Neural cell (in vitro differentiated cells): ENCODE measurements around the gene A2M. TPM values are rescaled to one million over a fixed set of nuclear protein-coding genes. Genes with fewer than 3 reads are reported as not detected.

ENCODE experiments used
- H2AFZ ChIP-seq: fragments of 200-600, 300-800 bp; sonication (generic), shearing (Covaris generic); 2 replicates; pipeline ENCODE4 v1.6.0; 2014; ENCODE audit warnings: low read depth, mild to moderate bottlenecking, antibody characterized with exemption, low read length, moderate library complexity
- H3F3A ChIP-seq: fragments of 200-600 bp; shearing (Covaris generic); 2 replicates; pipeline ENCODE4 v1.6.1; 2016; ENCODE audit warnings: mild to moderate bottlenecking, moderate library complexity, mixed read lengths, antibody characterized with exemption, low read length; ENCODE audit not compliant: insufficient read depth, poor library complexity, severe bottlenecking
- H3K27ac ChIP-seq: fragments of 200-600, 300-800 bp; sonication (generic), shearing (Covaris generic); 2 replicates; pipeline ENCODE4 v1.5.1; 2014; ENCODE audit warnings: mild to moderate bottlenecking, low read length, moderate library complexity
- H3K27me3 ChIP-seq: fragments of 300-800, 200-600 bp; sonication (generic), shearing (Covaris generic); 2 replicates; pipeline ENCODE4 v1.6.0; 2014; ENCODE audit warnings: mild to moderate bottlenecking, low read depth, low read length, moderate library complexity; ENCODE audit not compliant: insufficient read depth
- H3K36me3 ChIP-seq: fragments of 300-800, 200-600 bp; sonication (generic), shearing (Covaris generic); 2 replicates; pipeline ENCODE4 v1.5.1; 2014; ENCODE audit warnings: mild to moderate bottlenecking, antibody characterized with exemption, low read length, moderate library complexity; ENCODE audit not compliant: insufficient read depth
- H3K4me2 ChIP-seq: fragments of 300-800, 200-600 bp; sonication (generic), shearing (Covaris generic); 2 replicates; pipeline ENCODE4 v1.6.0; 2014; ENCODE audit warnings: mild to moderate bottlenecking, low read length
- H3K4me3 ChIP-seq: fragments of 300-800, 200-600 bp; sonication (generic), shearing (Covaris generic); 2 replicates; pipeline ENCODE4 v1.5.1; 2014; ENCODE audit warnings: mild to moderate bottlenecking, low read length, moderate library complexity
- H3K79me2 ChIP-seq: fragments of 200-600 bp; shearing (Covaris generic); replicated peaks from 2 replicates; pipeline ENCODE4 v1.6.0; 2014; ENCODE audit warnings: mild to moderate bottlenecking, low read length, moderate library complexity; ENCODE audit not compliant: insufficient read depth
- H3K9ac ChIP-seq: fragments of 300-800, 200-600 bp; sonication (generic), shearing (Covaris generic); 2 replicates; pipeline ENCODE4 v1.6.1; 2016; ENCODE audit warnings: mild to moderate bottlenecking, low read length, mixed read lengths
- H3K9me2 ChIP-seq: fragments of 200-600 bp; shearing (Covaris generic); 2 replicates; pipeline ENCODE4 v1.6.1; 2016; ENCODE audit warnings: mild to moderate bottlenecking, low read length, mixed read lengths; ENCODE audit not compliant: insufficient read depth
- H3K9me3 ChIP-seq: fragments of 200-600, 300-800 bp; sonication (generic), shearing (Covaris generic); 2 replicates; pipeline ENCODE4 v1.6.1; 2016; ENCODE audit warnings: mild to moderate bottlenecking, mixed run types, low read length, moderate library complexity, mixed read lengths
- H4K20me1 ChIP-seq: fragments of 200-600 bp; shearing (Covaris generic); 2 replicates; pipeline ENCODE4 v1.6.1; 2016; ENCODE audit warnings: mild to moderate bottlenecking, mixed run types; ENCODE audit not compliant: insufficient read depth
- CTCF ChIP-seq: fragments of 450-650 bp; IDR thresholded peaks from 2 replicates; pipeline ENCODE4 v1.5.1; 2014; ENCODE audit warnings: antibody characterized with exemption, mild to moderate bottlenecking, moderate library complexity; ENCODE audit not compliant: poor library complexity, severe bottlenecking
- EP300 ChIP-seq: fragments of 450-650 bp; conservative IDR thresholded peaks from 2 replicates; pipeline ENCODE4 v1.6.1; 2014; ENCODE audit warnings: antibody characterized with exemption, mild to moderate bottlenecking, moderate library complexity; ENCODE audit not compliant: poor library complexity, severe bottlenecking
- EZH2 ChIP-seq: fragments of 200-600, 300-800 bp; shearing (Covaris generic), sonication (generic); IDR thresholded peaks from 2 replicates; pipeline ENCODE4 v1.6.1; 2014; ENCODE audit warnings: antibody characterized with exemption, low read length, borderline replicate concordance, mild to moderate bottlenecking; ENCODE audit not compliant: insufficient read depth, poor library complexity, severe bottlenecking
- MXI1 ChIP-seq: fragments of 450-650 bp; conservative IDR thresholded peaks from 2 replicates; pipeline ENCODE4 v1.6.1; 2014; ENCODE audit warnings: antibody characterized with exemption, mild to moderate bottlenecking; ENCODE audit not compliant: poor library complexity, severe bottlenecking
- POLR2AphosphoS5 ChIP-seq: IDR thresholded peaks from 2 replicates; pipeline ENCODE4 v1.6.1; 2012
- RAD21 ChIP-seq: fragments of 450-650 bp; conservative IDR thresholded peaks from 2 replicates; pipeline ENCODE4 v1.6.1; 2014; ENCODE audit warnings: antibody characterized with exemption, mild to moderate bottlenecking, moderate library complexity
- SMC3 ChIP-seq: fragments of 450-650 bp; conservative IDR thresholded peaks from 2 replicates; pipeline ENCODE4 v1.6.1; 2014; ENCODE audit warnings: antibody characterized with exemption, mild to moderate bottlenecking, moderate library complexity; ENCODE audit not compliant: poor library complexity
- TAF1 ChIP-seq: IDR thresholded peaks from 2 replicates; pipeline ENCODE4 v1.6.1; 2012; ENCODE audit warnings: low read depth
- polyA plus RNA-seq: library from polyadenylated mRNA; depleted of rRNA; stranded (reverse); fragments of >200 nt; gene quantifications from 2 replicates; pipeline ENCODE4 v1.2.3, GENCODE V29; 2014
- TF ChIP-seq, protein P1 (sequence below): IDR thresholded peaks from 2 replicates; pipeline ENCODE4 v1.6.1; 2012; ENCODE audit warnings: borderline replicate concordance

A2M gene
- polyA plus RNA-seq, 1 donor from 2014 or later, result 0.09 TPM

GRCh38 chr12:9109737-9110491 lies 5.8 kb downstream of the A2M start:
- H3K27me3 ChIP-seq, result no peaks in the 10 kb centered on the region
- no peaks in the 10 kb centered on the region for H3K36me3 ChIP-seq
- H4K20me1 ChIP-seq, result no peaks in the 10 kb centered on the region
- H3K4me3 ChIP-seq, result no peak overlapping the region
- no peak overlapping the region for H3K4me2 ChIP-seq
- no peaks in the 10 kb centered on the region for H3F3A ChIP-seq
- no peaks in the 10 kb centered on the region for H3K9me3 ChIP-seq
- H3K27ac ChIP-seq, result no peak overlapping the region
- no peak overlapping the region for H3K9ac ChIP-seq
- H2AFZ ChIP-seq, result no peak overlapping the region
- H3K9me2 ChIP-seq, result no peaks in the 10 kb centered on the region
- no peaks in the 10 kb centered on the region for H3K79me2 ChIP-seq
- no peak for TF ChIP-seq CTCF
- no peak for TF ChIP-seq EZH2
- TF ChIP-seq, protein P1, sequence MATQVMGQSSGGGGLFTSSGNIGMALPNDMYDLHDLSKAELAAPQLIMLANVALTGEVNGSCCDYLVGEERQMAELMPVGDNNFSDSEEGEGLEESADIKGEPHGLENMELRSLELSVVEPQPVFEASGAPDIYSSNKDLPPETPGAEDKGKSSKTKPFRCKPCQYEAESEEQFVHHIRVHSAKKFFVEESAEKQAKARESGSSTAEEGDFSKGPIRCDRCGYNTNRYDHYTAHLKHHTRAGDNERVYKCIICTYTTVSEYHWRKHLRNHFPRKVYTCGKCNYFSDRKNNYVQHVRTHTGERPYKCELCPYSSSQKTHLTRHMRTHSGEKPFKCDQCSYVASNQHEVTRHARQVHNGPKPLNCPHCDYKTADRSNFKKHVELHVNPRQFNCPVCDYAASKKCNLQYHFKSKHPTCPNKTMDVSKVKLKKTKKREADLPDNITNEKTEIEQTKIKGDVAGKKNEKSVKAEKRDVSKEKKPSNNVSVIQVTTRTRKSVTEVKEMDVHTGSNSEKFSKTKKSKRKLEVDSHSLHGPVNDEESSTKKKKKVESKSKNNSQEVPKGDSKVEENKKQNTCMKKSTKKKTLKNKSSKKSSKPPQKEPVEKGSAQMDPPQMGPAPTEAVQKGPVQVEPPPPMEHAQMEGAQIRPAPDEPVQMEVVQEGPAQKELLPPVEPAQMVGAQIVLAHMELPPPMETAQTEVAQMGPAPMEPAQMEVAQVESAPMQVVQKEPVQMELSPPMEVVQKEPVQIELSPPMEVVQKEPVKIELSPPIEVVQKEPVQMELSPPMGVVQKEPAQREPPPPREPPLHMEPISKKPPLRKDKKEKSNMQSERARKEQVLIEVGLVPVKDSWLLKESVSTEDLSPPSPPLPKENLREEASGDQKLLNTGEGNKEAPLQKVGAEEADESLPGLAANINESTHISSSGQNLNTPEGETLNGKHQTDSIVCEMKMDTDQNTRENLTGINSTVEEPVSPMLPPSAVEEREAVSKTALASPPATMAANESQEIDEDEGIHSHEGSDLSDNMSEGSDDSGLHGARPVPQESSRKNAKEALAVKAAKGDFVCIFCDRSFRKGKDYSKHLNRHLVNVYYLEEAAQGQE, result no peak
- TF ChIP-seq POLR2AphosphoS5, result no peak
- TF ChIP-seq RAD21, result no peak
- no peak for TF ChIP-seq EP300
- TF ChIP-seq SMC3, result no peak
- TF ChIP-seq MXI1, result no peak

- H3K27ac ChIP-seq, result no peak overlapping the region
- no peak overlapping the region for H3K9ac ChIP-seq
- no peak overlapping the region for H3K4me2 ChIP-seq
- no peaks in the 10 kb centered on the region for H3K36me3 ChIP-seq
- H4K20me1 ChIP-seq, result no peaks in the 10 kb centered on the region
- H3K27me3 ChIP-seq, result no peaks in the 10 kb centered on the region
- no peaks in the 10 kb centered on the region for H3F3A ChIP-seq
- H3K4me3 ChIP-seq, result no peak overlapping the region
- H2AFZ ChIP-seq, result no peak overlapping the region
- H3K9me2 ChIP-seq, result no peaks in the 10 kb centered on the region
- TF ChIP-seq CTCF (no peak), EP300 (no peak), SMC3 (no peak), RAD21 (no peak), POLR2AphosphoS5 (no peak), MXI1 (no peak), EZH2 (no peak), TAF1 (no peak)
- TF ChIP-seq, protein P1, result no peak
- H3K79me2 ChIP-seq, result no peaks in the 10 kb centered on the region
- no peaks in the 10 kb centered on the region for H3K9me3 ChIP-seq
Observed at GRCh38 chr12:9109213-9109522, 6.6 kb downstream of the A2M start.
